ENCODE data around the gene MYOF.
A peak's percentile ranks its signal among the peaks of the same experiment; 100 is the strongest.
"Not testable (repeated sequence)": the region's sequence is repeated elsewhere in the genome, so short reads cannot be mapped to it uniquely, and the experiment has no call there.

The MYOF gene

GRCh38 chr10:93330824-93331223 is 151.3 kb downstream of the MYOF start:
- Histone ChIP-seq H3K36me3 (ENCODE audit: control insufficient read depth in 2 of 2, insufficient read depth in 2 of 2, low read length in 2 of 2) (peaks cover 73 to 76% of the 10 kb centered on the region in 2 donors), H3K27ac (ENCODE audit: low read length) (no peak overlapping the region), H3K4me3 (ENCODE audit: low read length in 2 of 2) (no peak overlapping the region), H3K9me3 (ENCODE audit: control insufficient read depth in 2 of 2, low read length in 2 of 2) (no peaks in the 10 kb centered on the region), H3K9ac (ENCODE audit: low read length in 2 of 2) (no peak overlapping the region), H3K27me3 (ENCODE audit: control insufficient read depth in 1 of 2, insufficient read depth in 2 of 2, low read length in 2 of 2) (no peaks in the 10 kb centered on the region), H3K4me1 (ENCODE audit: control insufficient read depth, insufficient read depth, low read length) (no peaks in the 10 kb centered on the region)

GRCh38 chr10:93319896-93320295 is 162.2 kb downstream of the MYOF start:
- peaks cover 74 to 76% of the 10 kb centered on the region in 2 donors for H3K36me3 ChIP-seq (ENCODE audit: control insufficient read depth in 2 of 2, insufficient read depth in 2 of 2, low read length in 2 of 2)
- H3K9me3 ChIP-seq (ENCODE audit: control insufficient read depth in 2 of 2, low read length in 2 of 2): no peaks in the 10 kb centered on the region

GRCh38 chr10:93319096-93319495 is 163.0 kb downstream of the MYOF start:
- H3K36me3 ChIP-seq (ENCODE audit: control insufficient read depth in 2 of 2, insufficient read depth in 2 of 2, low read length in 2 of 2): peaks cover 75 to 81% of the 10 kb centered on the region in 2 donors
- no peaks in the 10 kb centered on the region for H3K27me3 ChIP-seq (ENCODE audit: control insufficient read depth in 1 of 2, insufficient read depth in 2 of 2, low read length in 2 of 2)
- no peaks in the 10 kb centered on the region for H3K4me1 ChIP-seq (ENCODE audit: control insufficient read depth, insufficient read depth, low read length)
- H3K4me3 ChIP-seq (ENCODE audit: low read length in 2 of 2): no peak overlapping the region
- H3K27ac ChIP-seq (ENCODE audit: low read length): no peak overlapping the region
- H3K9me3 ChIP-seq (ENCODE audit: control insufficient read depth in 2 of 2, low read length in 2 of 2): no peaks in the 10 kb centered on the region
- no peak overlapping the region for H3K9ac ChIP-seq (ENCODE audit: low read length in 2 of 2)

More at GRCh38 chr10:93319896-93320295, 162.2 kb downstream of the MYOF start:
- Histone ChIP-seq H3K27ac (ENCODE audit: low read length) (no peak overlapping the region), H3K4me3 (ENCODE audit: low read length in 2 of 2) (no peak overlapping the region), H3K27me3 (ENCODE audit: control insufficient read depth in 1 of 2, insufficient read depth in 2 of 2, low read length in 2 of 2) (no peaks in the 10 kb centered on the region), H3K9ac (ENCODE audit: low read length in 2 of 2) (no peak overlapping the region), H3K4me1 (ENCODE audit: control insufficient read depth, insufficient read depth, low read length) (no peaks in the 10 kb centered on the region)

- Histone ChIP-seq H3K9ac (ENCODE audit: low read length in 2 of 2) (no peak overlapping the region), H3K36me3 (ENCODE audit: control insufficient read depth in 2 of 2, insufficient read depth in 2 of 2, low read length in 2 of 2) (peaks cover 72 to 77% of the 10 kb centered on the region in 2 donors), H3K4me1 (ENCODE audit: control insufficient read depth, insufficient read depth, low read length) (no peaks in the 10 kb centered on the region), H3K9me3 (ENCODE audit: control insufficient read depth in 2 of 2, low read length in 2 of 2) (no peaks in the 10 kb centered on the region), H3K4me3 (ENCODE audit: low read length in 2 of 2) (no peak overlapping the region), H3K27me3 (ENCODE audit: control insufficient read depth in 1 of 2, insufficient read depth in 2 of 2, low read length in 2 of 2) (no peaks in the 10 kb centered on the region), H3K27ac (ENCODE audit: low read length) (no peak overlapping the region)
Observed at GRCh38 chr10:93315246-93315645, 166.9 kb downstream of the MYOF start.

- H3K36me3 ChIP-seq (ENCODE audit: control insufficient read depth in 2 of 2, insufficient read depth in 2 of 2, low read length in 2 of 2): peaks cover 72 to 78% of the 10 kb centered on the region in 2 donors
- H3K27ac ChIP-seq (ENCODE audit: low read length): not testable (repeated sequence)
Observed at GRCh38 chr10:93314656-93315055, 167.5 kb downstream of the MYOF start.

GRCh38 chr10:93313798-93314197 is 168.3 kb downstream of the MYOF start:
- no peak overlapping the region for H3K27ac ChIP-seq (ENCODE audit: low read length)
- H3K4me3 ChIP-seq (ENCODE audit: low read length in 2 of 2): no peak overlapping the region
- no peaks in the 10 kb centered on the region for H3K4me1 ChIP-seq (ENCODE audit: control insufficient read depth, insufficient read depth, low read length)

More at GRCh38 chr10:93314656-93315055, 167.5 kb downstream of the MYOF start:
- H3K27me3 ChIP-seq (ENCODE audit: control insufficient read depth in 1 of 2, insufficient read depth in 2 of 2, low read length in 2 of 2); H3K9ac ChIP-seq (ENCODE audit: low read length in 2 of 2); H3K4me3 ChIP-seq (ENCODE audit: low read length in 2 of 2); H3K4me1 ChIP-seq (ENCODE audit: control insufficient read depth, insufficient read depth, low read length); H3K9me3 ChIP-seq (ENCODE audit: control insufficient read depth in 2 of 2, low read length in 2 of 2): not testable (repeated sequence)

GRCh38 chr10:93309062-93309461 is 173.1 kb downstream of the MYOF start:
- Histone ChIP-seq H3K4me1 (ENCODE audit: control insufficient read depth, insufficient read depth, low read length) (no peaks in the 10 kb centered on the region), H3K27ac (ENCODE audit: low read length) (no peak overlapping the region), H3K27me3 (ENCODE audit: control insufficient read depth in 1 of 2, insufficient read depth in 2 of 2, low read length in 2 of 2) (no peaks in the 10 kb centered on the region), H3K9me3 (ENCODE audit: control insufficient read depth in 2 of 2, low read length in 2 of 2) (no peaks in the 10 kb centered on the region), H3K9ac (ENCODE audit: low read length in 2 of 2) (no peak overlapping the region), H3K36me3 (ENCODE audit: control insufficient read depth in 2 of 2, insufficient read depth in 2 of 2, low read length in 2 of 2) (peaks cover 48 to 52% of the 10 kb centered on the region in 2 donors), H3K4me3 (ENCODE audit: low read length in 2 of 2) (no peak overlapping the region)

More at GRCh38 chr10:93313798-93314197, 168.3 kb downstream of the MYOF start:
- H3K27me3 ChIP-seq (ENCODE audit: control insufficient read depth in 1 of 2, insufficient read depth in 2 of 2, low read length in 2 of 2): no peaks in the 10 kb centered on the region
- H3K36me3 ChIP-seq (ENCODE audit: control insufficient read depth in 2 of 2, insufficient read depth in 2 of 2, low read length in 2 of 2): peaks cover 72 to 78% of the 10 kb centered on the region in 2 donors
- no peaks in the 10 kb centered on the region for H3K9me3 ChIP-seq (ENCODE audit: control insufficient read depth in 2 of 2, low read length in 2 of 2)
- H3K9ac ChIP-seq (ENCODE audit: low read length in 2 of 2): no peak overlapping the region

- no peaks in the 10 kb centered on the region for H3K9me3 ChIP-seq (ENCODE audit: control insufficient read depth in 2 of 2, low read length in 2 of 2)
- H3K27me3 ChIP-seq (ENCODE audit: control insufficient read depth in 1 of 2, insufficient read depth in 2 of 2, low read length in 2 of 2): no peaks in the 10 kb centered on the region
- H3K4me3 ChIP-seq (ENCODE audit: low read length in 2 of 2): no peak overlapping the region
- H3K27ac ChIP-seq (ENCODE audit: low read length): no peak overlapping the region
- H3K9ac ChIP-seq (ENCODE audit: low read length in 2 of 2): no peak overlapping the region
- peaks cover 21 to 28% of the 10 kb centered on the region in 2 donors for H3K36me3 ChIP-seq (ENCODE audit: control insufficient read depth in 2 of 2, insufficient read depth in 2 of 2, low read length in 2 of 2)
- H3K4me1 ChIP-seq (ENCODE audit: control insufficient read depth, insufficient read depth, low read length): no peaks in the 10 kb centered on the region
Observed at GRCh38 chr10:93305122-93305521, 177.0 kb downstream of the MYOF start.

GRCh38 chr10:93300981-93301380 is 181.2 kb downstream of the MYOF start:
- no peaks in the 10 kb centered on the region for H3K9me3 ChIP-seq (ENCODE audit: control insufficient read depth in 2 of 2, low read length in 2 of 2)
- no peak overlapping the region for H3K9ac ChIP-seq (ENCODE audit: low read length in 2 of 2)
- no peaks in the 10 kb centered on the region for H3K4me1 ChIP-seq (ENCODE audit: control insufficient read depth, insufficient read depth, low read length)
- H3K4me3 ChIP-seq (ENCODE audit: low read length in 2 of 2): no peak overlapping the region
- no peaks in the 10 kb centered on the region for H3K27me3 ChIP-seq (ENCODE audit: control insufficient read depth in 1 of 2, insufficient read depth in 2 of 2, low read length in 2 of 2)
- H3K36me3 ChIP-seq (ENCODE audit: control insufficient read depth in 2 of 2, insufficient read depth in 2 of 2, low read length in 2 of 2): peaks cover 4 to 6% of the 10 kb centered on the region in 2 donors
- H3K27ac ChIP-seq (ENCODE audit: low read length): no peak overlapping the region

- Histone ChIP-seq H3K27me3 (ENCODE audit: control insufficient read depth in 1 of 2, insufficient read depth in 2 of 2, low read length in 2 of 2) (no peaks in the 10 kb centered on the region), H3K36me3 (ENCODE audit: control insufficient read depth in 2 of 2, insufficient read depth in 2 of 2, low read length in 2 of 2) (peaks cover 4% of the 10 kb centered on the region in 2 donors), H3K9me3 (ENCODE audit: control insufficient read depth in 2 of 2, low read length in 2 of 2) (no peaks in the 10 kb centered on the region), H3K4me1 (ENCODE audit: control insufficient read depth, insufficient read depth, low read length) (no peaks in the 10 kb centered on the region), H3K27ac (ENCODE audit: low read length) (no peak overlapping the region), H3K4me3 (ENCODE audit: low read length in 2 of 2) (peak overlapping the region in 1 of 2 donors; percentile 23), H3K9ac (ENCODE audit: low read length in 2 of 2) (no peak overlapping the region)
Observed at GRCh38 chr10:93300288-93300917, 181.7 kb downstream of the MYOF start.

GRCh38 chr10:93299606-93300287 is 182.4 kb downstream of the MYOF start:
- no peaks in the 10 kb centered on the region for H3K27me3 ChIP-seq (ENCODE audit: control insufficient read depth in 1 of 2, insufficient read depth in 2 of 2, low read length in 2 of 2)
- no peaks in the 10 kb centered on the region for H3K4me1 ChIP-seq (ENCODE audit: control insufficient read depth, insufficient read depth, low read length)
- no peak overlapping the region for H3K9ac ChIP-seq (ENCODE audit: low read length in 2 of 2)
- H3K4me3 ChIP-seq (ENCODE audit: low read length in 2 of 2): peak overlapping the region; percentile 7 to 23
- H3K9me3 ChIP-seq (ENCODE audit: control insufficient read depth in 2 of 2, low read length in 2 of 2): no peaks in the 10 kb centered on the region
- peaks cover 0 to 4% of the 10 kb centered on the region in 2 donors for H3K36me3 ChIP-seq (ENCODE audit: control insufficient read depth in 2 of 2, insufficient read depth in 2 of 2, low read length in 2 of 2)
- no peak overlapping the region for H3K27ac ChIP-seq (ENCODE audit: low read length)

Data from stomach smooth muscle (tissue), 2 donors.